ENCODE results near the gene AVL9.

GRCh38 chr7:32506266-32507054 is 11.2 kb downstream of the AVL9 start:
- TF ChIP-seq PREB (CRISPR knock-in tag; IDR thresholded peaks at IDR 0.05) (no peak), ZNF777 (CRISPR knock-in tag; IDR thresholded peaks at IDR 0.05) (no peak), YY1 (IDR thresholded peaks at IDR 0.05; ENCODE audit: insufficient read depth, insufficient replicate concordance, low read depth, low read length) (no peak), ZNF580 (CRISPR knock-in tag; IDR thresholded peaks at IDR 0.05; ENCODE audit: borderline replicate concordance, low read depth) (no peak), RBAK (CRISPR knock-in tag; IDR thresholded peaks at IDR 0.05) (no peak), CBX5 (CRISPR knock-in tag; IDR thresholded peaks at IDR 0.05; ENCODE audit: borderline replicate concordance) (no peak), TAF1 (CRISPR knock-in tag; IDR thresholded peaks at IDR 0.05) (no peak), TIGD3 (CRISPR knock-in tag; IDR thresholded peaks at IDR 0.05; ENCODE audit: borderline replicate concordance) (no peak), SNRNP70 (IDR thresholded peaks at IDR 0.05; ENCODE audit: low read depth, low read length) (no peak), ZNF879 (CRISPR knock-in tag; IDR thresholded peaks at IDR 0.05) (no peak), RORA (CRISPR knock-in tag; IDR thresholded peaks at IDR 0.05) (no peak)
- TF ChIP-seq, protein P1, sequence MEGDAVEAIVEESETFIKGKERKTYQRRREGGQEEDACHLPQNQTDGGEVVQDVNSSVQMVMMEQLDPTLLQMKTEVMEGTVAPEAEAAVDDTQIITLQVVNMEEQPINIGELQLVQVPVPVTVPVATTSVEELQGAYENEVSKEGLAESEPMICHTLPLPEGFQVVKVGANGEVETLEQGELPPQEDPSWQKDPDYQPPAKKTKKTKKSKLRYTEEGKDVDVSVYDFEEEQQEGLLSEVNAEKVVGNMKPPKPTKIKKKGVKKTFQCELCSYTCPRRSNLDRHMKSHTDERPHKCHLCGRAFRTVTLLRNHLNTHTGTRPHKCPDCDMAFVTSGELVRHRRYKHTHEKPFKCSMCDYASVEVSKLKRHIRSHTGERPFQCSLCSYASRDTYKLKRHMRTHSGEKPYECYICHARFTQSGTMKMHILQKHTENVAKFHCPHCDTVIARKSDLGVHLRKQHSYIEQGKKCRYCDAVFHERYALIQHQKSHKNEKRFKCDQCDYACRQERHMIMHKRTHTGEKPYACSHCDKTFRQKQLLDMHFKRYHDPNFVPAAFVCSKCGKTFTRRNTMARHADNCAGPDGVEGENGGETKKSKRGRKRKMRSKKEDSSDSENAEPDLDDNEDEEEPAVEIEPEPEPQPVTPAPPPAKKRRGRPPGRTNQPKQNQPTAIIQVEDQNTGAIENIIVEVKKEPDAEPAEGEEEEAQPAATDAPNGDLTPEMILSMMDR (CRISPR knock-in tag; IDR thresholded peaks at IDR 0.05), result no peak

Measured in HepG2 (cell line).